Stimulated activated CD4-positive, alpha-beta T cell treated with anti-CD3 and anti-CD28 coated beads, Interleukin-4, amount 100 ng/mL, for 24 hours (primary cell): Measurements from ENCODE around the gene CLDND1.
"Not testable (repeated sequence)": the region's sequence is repeated elsewhere in the genome, so short reads cannot be mapped to it uniquely, and the experiment has no call there.

Source experiments
- DNase-seq: peaks from one replicate; pipeline ENCODE4 v3.0.0-alpha.2; 2020

CLDND1 gene

GRCh38 chr3:98522544-98523281 is at the start of gene CLDND1:
Gene CLDND1 (minus strand): TSS chr3:98522902. CDS start chr3:98521424, 1,478 bp downstream.
- peak; percentile 95 for DNase-seq

GRCh38 chr3:98568402-98568801 is 45.7 kb upstream of the CLDND1 start:
- DNase-seq = no peak

GRCh38 chr3:98567666-98568270 is 45.1 kb upstream of the CLDND1 start:
- DNase-seq = peak; percentile 24

- no peak for DNase-seq
Measured at GRCh38 chr3:98565843-98566242, 43.1 kb upstream of the CLDND1 start.

GRCh38 chr3:98565237-98565643 is 42.5 kb upstream of the CLDND1 start:
- DNase-seq = no peak

- peak; percentile 11 for DNase-seq
Measured at GRCh38 chr3:98564282-98565005, 41.7 kb upstream of the CLDND1 start.

- DNase-seq = peak; percentile 18
Measured at GRCh38 chr3:98563661-98564281, 41.1 kb upstream of the CLDND1 start.

GRCh38 chr3:98561727-98562521 is 39.2 kb upstream of the CLDND1 start:
- DNase-seq = peak; percentile 32

GRCh38 chr3:98560911-98561310 is 38.2 kb upstream of the CLDND1 start:
- DNase-seq = no peak

GRCh38 chr3:98559769-98560168 is 37.1 kb upstream of the CLDND1 start:
- DNase-seq = not testable (repeated sequence)

- no peak for DNase-seq
Measured at GRCh38 chr3:98558100-98558827, 35.6 kb upstream of the CLDND1 start.

- DNase-seq = peak; percentile 75
Measured at GRCh38 chr3:98557324-98558010, 34.8 kb upstream of the CLDND1 start.

- peak; percentile 85 for DNase-seq
Measured at GRCh38 chr3:98556164-98557130, 33.7 kb upstream of the CLDND1 start.

GRCh38 chr3:98555025-98555379 is 32.3 kb upstream of the CLDND1 start:
- DNase-seq = no peak

- no peak for DNase-seq
Measured at GRCh38 chr3:98554580-98554979, 31.9 kb upstream of the CLDND1 start.

- no peak for DNase-seq
Measured at GRCh38 chr3:98553753-98554152, 31.1 kb upstream of the CLDND1 start.

- no peak for DNase-seq
Measured at GRCh38 chr3:98553021-98553563, 30.4 kb upstream of the CLDND1 start.

- no peak for DNase-seq
Measured at GRCh38 chr3:98552232-98553020, 29.7 kb upstream of the CLDND1 start.

GRCh38 chr3:98551754-98552153 is 29.1 kb upstream of the CLDND1 start:
- DNase-seq = no peak
